GM18526 (cell line): Measurements from ENCODE around the gene FABP1.

ENCODE experiments used
- POLR2A ChIP-seq: IDR thresholded peaks from 3 replicates; pipeline ENCODE4 v1.6.1; 2011; ENCODE audit not compliant: insufficient read length; ENCODE audit errors: extremely low read depth

The FABP1 gene

DNA sequence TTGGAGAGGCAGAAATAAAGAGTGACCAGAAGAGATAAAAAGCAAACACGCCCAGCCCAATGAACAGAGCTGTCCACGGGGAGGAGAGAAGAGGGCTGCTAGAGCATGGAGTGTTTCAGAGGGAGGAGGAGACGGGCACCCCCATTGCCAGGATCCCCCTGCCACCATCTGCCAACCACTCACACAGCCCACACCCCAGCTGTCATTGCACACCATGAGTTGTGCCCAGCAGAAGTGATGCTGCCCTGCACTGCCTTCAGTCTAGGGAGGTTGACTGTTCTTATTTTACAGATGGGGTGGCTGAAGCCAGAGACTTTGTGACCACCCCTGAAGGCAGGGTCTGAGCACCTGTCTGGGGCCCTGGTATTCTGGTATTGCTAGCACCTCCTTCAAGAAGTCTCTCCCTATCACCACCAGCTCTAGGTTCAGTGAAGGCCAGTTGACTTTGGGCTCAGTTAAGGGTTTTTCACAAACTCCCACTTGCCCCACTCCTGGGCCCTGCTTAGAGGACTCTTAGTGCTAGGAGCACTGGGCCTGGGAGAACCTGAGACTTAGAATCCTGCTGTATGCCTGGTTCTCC is 2.4 kb downstream of the FABP1 start:
- TF ChIP-seq POLR2A, result no peak

GRCh38 chr2:88123975-88124917 is 3.6 kb downstream of the FABP1 start:
- TF ChIP-seq POLR2A, result no peak

DNA sequence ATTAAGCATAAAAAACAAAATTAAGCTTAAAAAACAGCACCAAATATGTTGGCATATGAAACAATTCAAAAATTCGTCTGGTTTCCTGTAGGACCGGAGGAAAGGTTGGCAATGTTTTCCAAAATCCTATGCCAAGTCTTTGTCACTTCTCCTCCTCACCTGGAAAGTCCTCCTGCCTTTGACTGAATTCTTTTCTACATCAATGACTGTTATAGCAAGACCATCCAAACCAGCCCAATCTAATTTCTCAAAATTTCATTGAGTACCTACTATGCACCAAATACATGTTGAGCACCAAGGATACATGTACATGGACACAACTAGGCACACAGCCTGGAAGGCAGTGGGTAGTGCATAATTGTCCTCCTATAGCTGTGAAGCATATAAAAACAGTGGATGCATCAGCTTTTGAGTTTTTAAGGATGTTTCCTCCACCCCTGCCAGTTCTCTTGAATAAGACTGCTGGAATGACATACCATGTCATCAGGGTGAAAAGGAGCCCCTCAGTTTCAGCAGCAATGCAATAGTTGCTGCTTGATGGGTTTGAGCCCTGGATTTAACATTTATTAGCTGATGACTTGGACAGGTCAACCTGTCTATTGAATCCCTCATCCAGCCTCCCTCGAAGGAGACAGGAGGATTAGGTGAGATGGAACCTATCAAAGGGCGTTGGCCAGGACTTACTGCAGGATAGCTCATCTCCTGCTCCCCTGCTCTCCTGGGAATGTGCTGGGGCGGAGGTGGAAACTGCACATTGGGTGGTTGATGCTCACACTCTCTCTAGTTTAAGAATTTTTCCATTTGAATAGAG is 4.5 kb downstream of the FABP1 start:
- no peak for TF ChIP-seq POLR2A

DNA sequence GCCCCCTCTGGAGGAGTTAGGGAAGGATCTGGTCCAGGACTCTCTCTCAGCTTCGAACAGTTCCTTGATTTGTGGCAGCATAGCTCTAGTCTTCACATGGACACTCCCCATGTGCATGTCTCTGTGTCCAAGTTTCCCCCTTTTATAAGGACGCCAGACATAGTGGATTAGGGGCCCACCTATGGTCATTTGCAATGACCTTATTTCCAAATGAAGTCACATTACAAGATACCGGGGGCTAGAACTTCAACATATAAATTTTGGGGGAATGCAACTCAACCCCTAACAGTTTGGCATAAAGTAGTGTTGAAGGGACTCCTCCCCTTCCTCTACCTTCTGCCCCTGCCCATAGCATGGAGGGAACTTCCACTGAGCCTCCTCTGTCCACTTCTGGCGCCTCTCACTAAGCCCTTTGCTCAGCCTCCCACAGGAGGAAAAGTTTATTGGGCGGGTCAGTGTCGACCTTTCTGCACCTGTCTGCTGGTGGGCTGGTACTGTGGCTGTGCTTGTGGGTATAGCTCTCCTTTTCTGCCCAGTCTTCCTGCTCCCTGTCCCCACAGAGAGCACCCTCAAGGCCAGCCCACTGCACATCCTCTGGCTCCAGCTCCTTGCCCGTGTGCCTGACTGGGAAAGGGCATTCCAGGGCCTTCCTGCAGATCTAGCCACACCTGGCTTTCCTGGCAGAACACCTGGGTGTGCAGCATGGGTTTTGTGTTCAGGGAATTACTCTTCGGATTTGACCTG is 5.5 kb downstream of the FABP1 start:
- no peak for TF ChIP-seq POLR2A

- TF ChIP-seq POLR2A, result no peak
Observed at GRCh38 chr2:88121678-88122077, 6.2 kb downstream of the FABP1 start.

DNA sequence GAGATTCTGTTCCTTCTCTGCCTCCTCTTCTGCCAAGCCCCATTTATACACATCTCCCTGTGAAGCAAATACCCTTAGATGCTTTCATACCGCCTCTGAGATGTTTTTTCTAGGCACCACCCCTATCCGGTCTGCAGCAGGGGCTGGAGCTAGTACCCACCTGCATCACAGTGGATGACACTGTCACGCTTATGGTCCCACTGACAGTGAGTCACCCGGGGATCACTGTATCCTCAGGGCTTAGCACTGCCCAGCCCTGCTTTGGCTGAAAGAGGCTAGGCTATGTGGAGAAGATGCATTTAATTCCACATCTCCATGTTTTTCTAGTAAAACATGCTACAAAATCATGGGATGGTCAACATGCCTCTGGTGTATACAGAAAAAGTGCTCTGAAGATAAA is 9.9 kb downstream of the FABP1 start:
- TF ChIP-seq POLR2A, result no peak

DNA sequence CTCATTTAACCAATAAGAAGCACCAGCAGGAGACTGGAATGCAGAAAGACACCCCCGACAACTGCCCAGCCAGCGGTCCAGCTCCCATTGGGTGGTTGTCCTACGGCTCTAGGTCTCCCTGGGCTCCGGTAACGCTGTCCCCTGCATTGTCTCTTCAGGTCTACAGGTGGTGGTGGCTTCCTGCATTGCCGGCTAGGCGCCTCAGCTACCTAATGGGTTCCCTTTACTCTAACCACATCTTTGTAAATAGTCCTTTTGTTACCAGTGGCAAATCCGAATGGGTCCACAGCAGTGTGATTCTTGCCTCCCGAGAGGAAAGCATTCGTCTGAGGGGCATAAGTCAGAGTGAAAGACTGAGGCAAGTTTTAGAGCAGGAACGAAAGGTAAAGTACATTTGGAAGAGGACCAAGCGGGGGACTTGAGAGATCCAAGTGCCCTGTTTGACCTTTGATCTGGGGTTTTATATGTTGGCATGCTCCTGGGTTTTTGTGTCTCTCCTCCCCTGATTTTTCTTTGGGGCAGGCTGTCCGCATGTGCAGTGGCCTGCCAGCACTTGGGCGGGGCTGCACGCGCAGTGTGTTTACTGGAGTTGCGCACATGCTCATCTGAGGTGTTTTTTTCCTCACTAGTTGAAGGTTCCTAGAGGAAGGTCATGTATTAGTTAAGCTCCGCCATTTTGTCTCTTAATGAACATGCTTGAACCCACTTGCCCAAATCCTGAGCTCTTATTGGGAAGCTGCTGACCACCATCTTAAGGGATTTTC is 11.0 kb downstream of the FABP1 start:
- TF ChIP-seq POLR2A, result no peak

GRCh38 chr2:88115825-88116518 is 11.9 kb downstream of the FABP1 start:
- no peak for TF ChIP-seq POLR2A

DNA sequence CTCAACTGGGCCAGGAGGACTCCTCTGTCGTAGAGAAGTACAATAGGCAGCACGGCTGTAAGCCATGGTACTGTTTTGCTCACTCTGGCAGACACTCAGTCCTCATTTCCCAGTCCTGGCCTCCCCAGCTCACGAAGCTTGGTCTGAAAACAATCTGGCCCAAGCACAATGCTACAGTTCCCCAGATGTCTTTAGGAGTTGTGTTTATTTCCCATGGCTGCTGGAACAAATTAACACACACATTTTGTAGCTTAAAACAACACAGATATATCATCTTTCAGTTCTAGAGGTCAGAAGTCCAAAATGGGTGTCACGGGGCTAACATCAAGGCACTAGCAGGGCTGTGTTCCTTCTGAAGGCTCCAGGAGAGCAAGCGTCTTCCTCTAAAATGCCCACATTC is 13.0 kb downstream of the FABP1 start:
- TF ChIP-seq POLR2A, result no peak

DNA sequence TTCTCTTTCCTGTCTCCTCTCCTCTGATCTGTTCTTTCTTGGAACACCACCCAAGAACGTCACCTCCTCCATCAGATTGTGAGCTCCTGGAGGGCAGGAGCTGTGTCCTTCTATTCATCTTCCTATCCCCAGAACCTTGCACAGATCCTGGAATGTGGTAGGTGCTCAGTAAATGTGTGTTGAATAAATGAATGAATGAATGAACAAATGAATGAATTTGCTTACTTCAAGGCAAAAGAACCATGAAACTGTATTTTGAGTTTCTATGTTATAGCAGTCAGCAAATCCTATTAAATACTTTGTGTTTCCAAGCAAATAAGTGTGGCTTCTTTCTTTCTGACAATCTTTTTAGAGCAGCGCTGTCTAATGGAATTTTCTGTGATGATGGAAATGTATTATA is 14.8 kb downstream of the FABP1 start:
- TF ChIP-seq POLR2A, result no peak

- no peak for TF ChIP-seq POLR2A
Observed at GRCh38 chr2:88110830-88111229, 17.0 kb downstream of the FABP1 start.

DNA sequence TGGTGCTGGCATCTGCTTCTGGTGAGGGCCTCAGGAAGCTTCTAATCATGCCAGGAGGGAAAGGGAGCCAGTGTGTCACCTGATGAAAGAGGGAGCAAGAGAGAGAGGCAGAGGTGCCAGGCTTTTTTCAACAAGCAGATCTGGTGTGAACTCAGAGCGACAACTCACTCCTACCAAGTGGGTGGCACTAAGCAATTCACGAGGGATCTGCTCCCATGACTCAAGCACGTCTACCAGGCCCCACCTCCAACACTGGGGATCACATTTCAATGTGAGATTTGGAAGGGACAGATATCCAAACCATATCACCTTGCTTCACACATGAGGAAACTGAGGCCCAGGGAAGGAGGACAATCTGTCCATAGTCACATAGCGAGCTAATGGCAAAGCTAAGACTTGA is 19.1 kb downstream of the FABP1 start:
- no peak for TF ChIP-seq POLR2A

GRCh38 chr2:88100489-88100858 is 27.4 kb downstream of the FABP1 start:
- no peak for TF ChIP-seq POLR2A

GRCh38 chr2:88099798-88100488 is 27.9 kb downstream of the FABP1 start:
- TF ChIP-seq POLR2A, result no peak

GRCh38 chr2:88098558-88098900 is 29.3 kb downstream of the FABP1 start:
- TF ChIP-seq POLR2A, result no peak
